Activated naive CD8-positive, alpha-beta T cell treated with anti-CD3 and anti-CD28 coated beads, Interleukin-2, amount 50 U/mL, for 24 hours (primary cell): ENCODE measurements around the gene TAS2R1.

Source experiments
- ATAC-seq: fragments of 150-1000 bp; cut with Tn5 transposase; one replicate; pipeline ENCODE4 v1.10.0; 2021
- DNase-seq: peaks from one replicate; pipeline ENCODE4 v3.0.0; 2021
- H3K27ac Mint-ChIP-seq: one replicate; pipeline ENCODE4 v1.8.0; 2021; ENCODE audit warnings: mild to moderate bottlenecking, mixed read lengths
- H3K27me3 Mint-ChIP-seq: one replicate; pipeline ENCODE4 v1.8.0; 2021; ENCODE audit warnings: mixed read lengths
- H3K36me3 Mint-ChIP-seq: one replicate; pipeline ENCODE4 v1.8.0; 2021; ENCODE audit warnings: low read depth, mixed read lengths
- H3K4me1 Mint-ChIP-seq: one replicate; pipeline ENCODE4 v1.8.0; 2021; ENCODE audit warnings: mixed read lengths
- H3K4me3 Mint-ChIP-seq: one replicate; pipeline ENCODE4 v1.8.0; 2021; ENCODE audit warnings: mild to moderate bottlenecking, moderate library complexity, mixed read lengths
- H3K9me3 Mint-ChIP-seq: one replicate; pipeline ENCODE4 v1.8.0; 2021; ENCODE audit warnings: mixed read lengths

TAS2R1 gene

GRCh38 chr5:9632495-9632894 lies 2.3 kb upstream of the TAS2R1 start:
- Mint-ChIP-seq H3K27ac (no peak overlapping the region), H3K36me3 (no peaks in the 10 kb centered on the region), H3K27me3 (no peaks in the 10 kb centered on the region), H3K4me3 (no peak overlapping the region), H3K9me3 (peaks cover 32% of the 10 kb centered on the region), H3K4me1 (no peaks in the 10 kb centered on the region)
- ATAC-seq: no peak
- DNase-seq: no peak

DNA sequence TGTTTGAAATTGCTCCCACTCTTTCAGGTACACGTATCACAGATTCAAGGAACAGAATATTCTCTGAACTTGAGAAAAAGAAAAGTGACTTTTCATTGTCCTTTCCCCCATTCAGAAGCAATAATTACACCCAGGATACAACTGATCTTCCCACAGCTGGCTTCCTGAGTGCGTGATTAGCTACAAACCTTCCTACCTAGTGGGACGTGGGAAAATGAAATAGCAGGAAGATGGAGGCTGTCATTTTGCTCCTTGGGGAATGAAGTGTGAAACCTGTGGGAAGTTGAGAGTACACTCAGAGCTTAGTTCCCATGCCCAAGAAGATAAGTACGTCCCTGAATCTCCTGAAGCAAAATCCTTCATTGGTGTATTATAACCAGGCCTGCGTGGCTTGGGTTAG lies 2.6 kb downstream of the TAS2R1 start:
- no peak for ATAC-seq
- H3K27me3 Mint-ChIP-seq: no peaks in the 10 kb centered on the region
- no peak for DNase-seq
- H3K36me3 Mint-ChIP-seq: no peaks in the 10 kb centered on the region
- H3K27ac Mint-ChIP-seq: no peak overlapping the region
- no peak overlapping the region for H3K4me3 Mint-ChIP-seq
- H3K4me1 Mint-ChIP-seq: no peaks in the 10 kb centered on the region
- H3K9me3 Mint-ChIP-seq: peaks cover 4% of the 10 kb centered on the region

DNA sequence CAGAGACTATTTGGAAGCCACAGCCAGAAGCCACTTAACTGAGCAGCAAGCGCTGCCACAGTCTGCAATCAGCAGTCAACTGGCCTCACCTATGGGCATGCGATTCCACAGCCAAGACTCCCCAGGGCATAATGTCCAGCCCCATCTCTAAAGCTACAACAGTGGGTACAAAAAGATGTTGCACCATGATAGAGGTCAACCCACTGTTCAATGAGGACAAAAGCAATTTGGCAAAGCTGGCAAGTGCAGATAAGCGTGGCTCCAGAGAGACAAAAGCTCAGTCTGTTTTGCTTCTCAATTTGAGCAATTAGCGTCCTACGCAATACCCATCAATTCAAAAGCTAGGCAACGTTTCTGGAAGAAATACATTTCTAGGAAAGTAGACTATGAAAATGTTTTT lies 3.2 kb downstream of the TAS2R1 start:
- no peak for DNase-seq
- Mint-ChIP-seq H3K4me3 (no peak overlapping the region), H3K27ac (no peak overlapping the region), H3K27me3 (no peaks in the 10 kb centered on the region), H3K4me1 (no peaks in the 10 kb centered on the region), H3K36me3 (no peaks in the 10 kb centered on the region), H3K9me3 (peaks cover 4% of the 10 kb centered on the region)
- no peak for ATAC-seq

- Mint-ChIP-seq H3K27ac (no peak overlapping the region), H3K27me3 (no peaks in the 10 kb centered on the region), H3K4me1 (no peaks in the 10 kb centered on the region), H3K9me3 (peaks cover 4% of the 10 kb centered on the region), H3K36me3 (no peaks in the 10 kb centered on the region), H3K4me3 (no peak overlapping the region)
- no peak for DNase-seq
- ATAC-seq: no peak
Observed at GRCh38 chr5:9625731-9626130, 4.4 kb downstream of the TAS2R1 start.

GRCh38 chr5:9625286-9625685 lies 4.9 kb downstream of the TAS2R1 start:
- Mint-ChIP-seq H3K36me3 (no peaks in the 10 kb centered on the region), H3K4me1 (no peaks in the 10 kb centered on the region), H3K9me3 (peaks cover 4% of the 10 kb centered on the region), H3K27ac (no peak overlapping the region), H3K4me3 (no peak overlapping the region), H3K27me3 (no peaks in the 10 kb centered on the region)
- no peak for DNase-seq
- no peak for ATAC-seq

- H3K4me1 Mint-ChIP-seq: no peaks in the 10 kb centered on the region
- peaks cover 4% of the 10 kb centered on the region for H3K9me3 Mint-ChIP-seq
- H3K36me3 Mint-ChIP-seq: no peaks in the 10 kb centered on the region
- no peak overlapping the region for H3K27ac Mint-ChIP-seq
- no peak overlapping the region for H3K4me3 Mint-ChIP-seq
- DNase-seq (no peak), ATAC-seq (no peak)
- H3K27me3 Mint-ChIP-seq: no peaks in the 10 kb centered on the region
Observed at GRCh38 chr5:9624196-9624947, 5.8 kb downstream of the TAS2R1 start.

DNA sequence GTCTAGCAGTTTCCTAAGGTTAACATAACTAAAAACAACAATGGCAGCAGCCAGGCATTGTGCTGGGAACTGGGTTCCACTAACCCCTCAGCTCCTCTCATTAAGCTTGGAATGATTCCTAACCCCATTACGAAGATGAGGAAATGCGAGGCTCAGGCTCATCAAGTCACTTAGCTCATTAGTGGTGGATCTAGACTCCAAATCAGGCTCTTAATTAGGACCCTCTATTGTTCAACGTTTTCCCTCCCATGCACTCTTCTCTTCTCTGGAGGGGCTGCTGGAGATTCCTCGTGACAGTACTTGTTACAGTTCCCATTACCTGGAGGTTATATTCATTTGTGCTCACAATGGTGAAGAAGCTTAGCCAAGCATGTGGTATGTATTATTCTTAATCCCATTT lies 6.5 kb downstream of the TAS2R1 start:
- DNase-seq: no peak
- Mint-ChIP-seq H3K36me3 (no peaks in the 10 kb centered on the region), H3K4me1 (no peaks in the 10 kb centered on the region), H3K4me3 (no peak overlapping the region), H3K9me3 (no peaks in the 10 kb centered on the region), H3K27ac (no peak overlapping the region), H3K27me3 (no peaks in the 10 kb centered on the region)
- no peak for ATAC-seq

DNA sequence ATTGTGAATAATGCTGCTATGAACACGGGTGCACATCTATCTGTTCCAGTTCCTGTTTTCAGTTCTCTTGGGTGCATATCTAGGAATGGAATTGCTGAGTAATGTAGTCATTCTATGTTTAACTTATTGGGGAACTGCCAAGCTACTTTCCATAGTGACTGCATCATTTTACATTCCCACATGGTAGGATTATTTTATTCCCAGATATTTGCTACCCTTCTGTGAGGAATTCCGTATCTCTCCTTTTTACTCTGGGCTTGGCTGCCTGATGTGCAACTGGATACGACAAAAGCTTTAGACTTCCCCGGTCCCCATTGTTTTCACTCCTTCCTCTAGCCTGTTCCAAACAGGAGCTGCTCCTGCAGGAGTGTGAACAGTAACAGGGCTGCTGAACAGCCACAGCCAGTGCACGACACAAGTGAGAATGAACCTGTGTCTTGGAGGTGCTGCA lies 7.2 kb downstream of the TAS2R1 start:
- Mint-ChIP-seq H3K36me3 (no peaks in the 10 kb centered on the region), H3K4me1 (no peaks in the 10 kb centered on the region), H3K27ac (no peak overlapping the region), H3K27me3 (no peaks in the 10 kb centered on the region), H3K9me3 (no peaks in the 10 kb centered on the region), H3K4me3 (no peak overlapping the region)
- ATAC-seq (no peak), DNase-seq (no peak)

DNA sequence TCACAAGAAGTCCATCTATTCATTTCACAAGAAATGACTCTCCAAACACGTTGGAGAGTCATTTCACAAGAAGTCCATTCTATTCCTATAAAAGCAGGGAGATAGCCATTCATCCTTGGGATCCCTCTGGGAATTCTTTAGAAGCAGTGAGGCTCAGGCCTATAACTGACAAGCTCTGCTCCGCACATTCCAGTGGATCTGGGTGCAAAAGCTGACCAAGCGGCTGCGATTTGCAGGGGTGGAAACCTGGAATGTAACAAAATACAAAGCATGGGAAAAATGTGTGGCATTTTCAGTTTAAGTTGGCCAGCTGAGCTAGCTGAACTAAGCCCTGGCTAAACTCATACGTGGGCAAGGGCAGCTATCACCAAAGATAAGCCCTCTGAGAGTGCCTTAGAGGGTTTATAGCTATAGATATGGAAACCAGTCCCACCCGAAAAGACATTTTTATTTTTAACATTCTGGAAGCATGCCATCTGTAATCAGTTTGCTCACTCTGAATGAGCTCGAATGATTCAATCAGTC lies 8.7 kb downstream of the TAS2R1 start:
- no peak for ATAC-seq
- no peak overlapping the region for H3K27ac Mint-ChIP-seq
- no peak for DNase-seq
- H3K27me3 Mint-ChIP-seq: no peaks in the 10 kb centered on the region
- no peaks in the 10 kb centered on the region for H3K36me3 Mint-ChIP-seq
- H3K4me3 Mint-ChIP-seq: no peak overlapping the region
- no peaks in the 10 kb centered on the region for H3K9me3 Mint-ChIP-seq
- no peaks in the 10 kb centered on the region for H3K4me1 Mint-ChIP-seq

GRCh38 chr5:9619331-9620092 lies 10.6 kb downstream of the TAS2R1 start:
- DNase-seq: no peak
- H3K9me3 Mint-ChIP-seq: no peaks in the 10 kb centered on the region
- H3K4me1 Mint-ChIP-seq: no peaks in the 10 kb centered on the region
- H3K27me3 Mint-ChIP-seq: no peaks in the 10 kb centered on the region
- H3K4me3 Mint-ChIP-seq: no peak overlapping the region
- H3K27ac Mint-ChIP-seq: no peak overlapping the region
- no peak for ATAC-seq
- H3K36me3 Mint-ChIP-seq: no peaks in the 10 kb centered on the region

DNA sequence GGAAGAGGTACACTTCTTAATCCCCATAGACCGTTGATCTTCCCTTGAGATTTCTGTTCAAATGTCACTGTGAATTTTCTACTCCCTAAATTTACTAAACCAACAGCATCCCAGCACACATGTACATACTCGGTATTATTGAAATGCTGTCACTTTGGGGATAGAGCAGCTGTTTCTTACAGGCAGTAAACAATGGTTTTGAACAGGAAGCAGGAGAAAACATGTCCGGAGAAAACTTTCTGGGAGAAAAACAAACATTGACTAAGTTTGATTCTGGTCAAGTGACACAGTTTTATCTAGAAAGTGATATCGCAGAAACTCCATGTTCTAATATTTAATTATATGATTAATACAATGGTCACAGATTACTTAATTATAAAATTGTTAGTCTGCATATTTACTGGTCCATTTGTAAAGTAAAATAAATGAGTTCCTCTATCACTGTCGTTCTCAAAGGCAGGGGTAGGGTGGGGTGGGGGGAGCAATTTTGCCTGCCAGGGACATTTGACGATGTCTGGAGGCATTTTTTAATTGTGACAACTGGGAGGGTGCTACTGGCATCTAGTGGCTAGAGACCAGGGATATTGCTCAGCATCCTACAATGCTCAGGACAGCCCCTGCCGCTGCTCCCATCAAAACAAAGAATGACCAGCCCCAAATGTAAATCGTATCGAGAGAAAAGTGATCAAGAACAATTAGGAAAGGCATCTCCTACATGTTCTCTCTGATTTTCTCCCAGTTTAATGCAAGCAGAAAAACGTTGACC lies 12.2 kb downstream of the TAS2R1 start:
- H3K4me3 Mint-ChIP-seq: no peak overlapping the region
- ATAC-seq (no peak), DNase-seq (no peak)
- H3K27ac Mint-ChIP-seq: no peak overlapping the region
- H3K36me3 Mint-ChIP-seq: no peaks in the 10 kb centered on the region
- H3K4me1 Mint-ChIP-seq: no peaks in the 10 kb centered on the region
- no peaks in the 10 kb centered on the region for H3K9me3 Mint-ChIP-seq
- H3K27me3 Mint-ChIP-seq: no peaks in the 10 kb centered on the region

GRCh38 chr5:9617221-9617620 lies 12.9 kb downstream of the TAS2R1 start:
- Mint-ChIP-seq H3K9me3 (no peaks in the 10 kb centered on the region), H3K27me3 (no peaks in the 10 kb centered on the region), H3K27ac (no peak overlapping the region), H3K4me3 (no peak overlapping the region), H3K36me3 (no peaks in the 10 kb centered on the region), H3K4me1 (no peaks in the 10 kb centered on the region)
- DNase-seq (no peak), ATAC-seq (no peak)

DNA sequence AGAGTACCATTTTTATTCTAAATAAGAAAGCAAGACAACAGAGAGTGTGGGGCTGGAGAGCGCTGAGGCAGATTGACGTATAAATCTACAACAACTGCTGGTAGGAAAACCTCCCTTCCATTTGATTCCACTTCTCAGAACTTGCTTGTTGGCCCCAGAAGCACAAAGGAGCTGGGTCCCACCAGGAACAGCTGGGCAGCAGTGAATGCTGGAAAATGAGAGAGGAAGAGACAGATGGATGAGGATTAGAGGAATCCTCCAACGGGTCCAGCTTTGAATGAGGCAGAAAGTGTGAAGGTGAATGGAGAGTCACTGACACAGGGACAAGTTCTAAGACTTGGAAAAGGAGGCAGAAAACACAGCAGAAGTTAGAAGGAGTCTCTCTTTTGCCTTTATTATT lies 14.8 kb downstream of the TAS2R1 start:
- Mint-ChIP-seq H3K9me3 (peaks cover 7% of the 10 kb centered on the region), H3K36me3 (no peaks in the 10 kb centered on the region), H3K4me3 (no peak overlapping the region), H3K4me1 (no peaks in the 10 kb centered on the region), H3K27ac (no peak overlapping the region), H3K27me3 (no peaks in the 10 kb centered on the region)
- ATAC-seq (no peak), DNase-seq (no peak)

- no peak for ATAC-seq
- no peak overlapping the region for H3K27ac Mint-ChIP-seq
Observed at GRCh38 chr5:9613360-9613759, 16.8 kb downstream of the TAS2R1 start.

GRCh38 chr5:9610969-9611368 lies 19.2 kb downstream of the TAS2R1 start:
- H3K4me3 Mint-ChIP-seq: no peak overlapping the region
- no peaks in the 10 kb centered on the region for H3K27me3 Mint-ChIP-seq
- H3K4me1 Mint-ChIP-seq: no peaks in the 10 kb centered on the region
- H3K27ac Mint-ChIP-seq: no peak overlapping the region
- ATAC-seq: no peak
- H3K9me3 Mint-ChIP-seq: peaks cover 7% of the 10 kb centered on the region
- DNase-seq: no peak
- H3K36me3 Mint-ChIP-seq: no peaks in the 10 kb centered on the region

More at GRCh38 chr5:9613360-9613759, 16.8 kb downstream of the TAS2R1 start:
- H3K36me3 Mint-ChIP-seq: no peaks in the 10 kb centered on the region
- H3K9me3 Mint-ChIP-seq: peaks cover 7% of the 10 kb centered on the region
- no peaks in the 10 kb centered on the region for H3K27me3 Mint-ChIP-seq
- H3K4me3 Mint-ChIP-seq: no peak overlapping the region
- no peaks in the 10 kb centered on the region for H3K4me1 Mint-ChIP-seq
- no peak for DNase-seq
